ENCODE results near the gene CDY1B. TPM values are rescaled to one million over a fixed set of nuclear protein-coding genes. Genes with fewer than 3 reads are reported as not detected.
"Not testable (repeated sequence)": the region's sequence is repeated elsewhere in the genome, so short reads cannot be mapped to it uniquely, and the experiment has no call there.

Gene CDY1B, protein sequence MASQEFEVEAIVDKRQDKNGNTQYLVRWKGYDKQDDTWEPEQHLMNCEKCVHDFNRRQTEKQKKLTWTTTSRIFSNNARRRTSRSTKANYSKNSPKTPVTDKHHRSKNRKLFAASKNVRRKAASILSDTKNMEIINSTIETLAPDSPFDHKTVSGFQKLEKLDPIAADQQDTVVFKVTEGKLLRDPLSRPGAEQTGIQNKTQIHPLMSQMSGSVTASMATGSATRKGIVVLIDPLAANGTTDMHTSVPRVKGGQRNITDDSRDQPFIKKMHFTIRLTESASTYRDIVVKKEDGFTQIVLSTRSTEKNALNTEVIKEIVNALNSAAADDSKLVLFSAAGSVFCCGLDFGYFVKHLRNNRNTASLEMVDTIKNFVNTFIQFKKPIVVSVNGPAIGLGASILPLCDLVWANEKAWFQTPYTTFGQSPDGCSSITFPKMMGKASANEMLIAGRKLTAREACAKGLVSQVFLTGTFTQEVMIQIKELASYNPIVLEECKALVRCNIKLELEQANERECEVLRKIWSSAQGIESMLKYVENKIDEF
- total RNA-seq, result not detected

DNA sequence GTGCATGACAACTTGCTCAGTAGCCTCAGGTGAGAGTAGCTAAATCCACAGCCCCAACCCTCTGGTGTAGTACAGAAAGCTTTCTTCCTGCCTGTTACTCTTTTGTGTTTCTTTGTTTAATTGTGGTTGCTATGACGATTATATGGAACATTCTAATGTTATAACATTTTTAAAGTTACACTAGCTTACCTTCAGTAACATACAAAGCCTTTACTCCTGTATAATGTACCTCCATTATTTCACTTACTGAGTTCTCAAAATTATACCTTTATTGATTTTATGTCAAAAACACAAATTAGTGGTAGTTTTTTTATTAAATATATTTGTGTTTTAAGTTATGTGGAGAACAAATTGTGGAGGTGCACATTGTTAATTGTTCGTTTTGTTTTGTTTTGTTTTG is at the start of gene CDY1B:
Gene CDY1B (minus strand): TSS at position 101 of the 400 bp plus-strand sequence. CDS start 331 bp downstream, outside the sequence.
- not testable (repeated sequence) for DNase-seq

DNA sequence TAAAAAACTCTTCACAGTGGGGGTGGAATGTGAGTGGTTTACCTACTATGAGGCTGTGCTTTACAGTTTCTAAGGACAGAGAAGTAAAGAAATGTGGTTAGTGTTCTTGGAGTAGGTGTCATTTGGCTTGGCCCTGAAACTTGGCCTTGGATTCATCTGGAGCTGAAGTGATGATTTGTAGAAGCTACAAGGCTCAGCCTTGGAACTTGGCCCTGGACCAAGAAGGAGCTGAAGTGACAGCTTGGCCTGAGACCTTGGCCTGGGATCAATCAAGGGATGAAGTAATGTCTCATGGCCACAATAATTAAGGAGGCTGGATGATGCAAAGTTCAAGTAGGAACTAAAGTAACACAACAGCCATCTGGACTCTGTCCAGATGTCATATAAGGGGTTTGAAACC is 1.7 kb upstream of the CDY1B start:
- not testable (repeated sequence) for DNase-seq

DNA sequence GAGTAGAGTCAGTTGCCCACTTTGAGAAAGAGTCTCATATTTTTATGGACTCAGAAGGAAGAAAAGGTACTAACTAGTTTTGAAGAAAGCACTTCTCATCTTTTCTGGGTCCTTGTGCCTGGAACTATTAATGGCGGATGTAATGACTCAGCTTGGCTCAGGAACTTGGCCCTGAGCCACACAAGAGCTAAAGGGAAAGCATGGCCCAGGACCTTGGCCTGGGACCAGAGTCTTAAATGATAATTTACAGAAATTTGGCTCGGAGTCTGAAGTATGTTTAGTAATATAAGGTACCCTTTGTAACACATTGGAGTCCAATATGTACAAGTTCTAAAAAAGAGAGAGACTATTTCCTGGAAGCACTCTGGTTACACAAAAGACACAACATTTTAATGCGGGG is 4.6 kb downstream of the CDY1B start:
- not testable (repeated sequence) for DNase-seq

DNA sequence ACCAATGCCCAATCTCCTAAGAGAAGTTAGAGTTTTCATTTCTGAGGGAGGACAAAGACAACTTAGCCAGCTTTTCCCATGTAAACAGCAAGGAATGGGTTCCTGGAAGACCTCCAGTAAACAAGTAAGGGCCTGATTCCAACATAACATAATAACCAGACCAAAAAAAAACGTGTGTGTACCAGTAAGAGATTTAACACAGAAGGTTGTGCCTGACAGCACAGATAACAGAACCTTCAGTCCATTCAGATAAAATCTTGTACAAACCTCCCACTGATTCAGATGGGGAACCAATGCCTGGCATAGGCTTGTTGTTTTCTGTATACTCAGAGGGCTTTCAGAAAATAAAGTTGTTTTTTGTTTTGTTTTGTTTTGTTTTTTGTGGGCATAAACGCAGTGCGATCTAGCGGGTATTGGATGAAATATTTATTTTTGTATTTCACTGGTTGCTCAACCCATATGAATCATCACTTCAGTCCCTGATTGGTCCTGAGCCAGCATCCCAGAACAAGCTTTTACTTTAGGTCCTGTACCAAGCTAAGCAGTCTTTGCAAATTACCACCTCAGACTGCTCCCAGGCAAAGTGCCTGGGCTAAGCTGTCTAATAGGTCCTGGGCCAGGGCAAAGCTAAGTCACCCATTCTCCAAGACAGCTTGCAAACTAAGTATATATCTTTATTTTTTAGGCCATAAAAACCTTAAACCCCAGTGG is 8.7 kb downstream of the CDY1B start:
- not testable (repeated sequence) for DNase-seq

DNA sequence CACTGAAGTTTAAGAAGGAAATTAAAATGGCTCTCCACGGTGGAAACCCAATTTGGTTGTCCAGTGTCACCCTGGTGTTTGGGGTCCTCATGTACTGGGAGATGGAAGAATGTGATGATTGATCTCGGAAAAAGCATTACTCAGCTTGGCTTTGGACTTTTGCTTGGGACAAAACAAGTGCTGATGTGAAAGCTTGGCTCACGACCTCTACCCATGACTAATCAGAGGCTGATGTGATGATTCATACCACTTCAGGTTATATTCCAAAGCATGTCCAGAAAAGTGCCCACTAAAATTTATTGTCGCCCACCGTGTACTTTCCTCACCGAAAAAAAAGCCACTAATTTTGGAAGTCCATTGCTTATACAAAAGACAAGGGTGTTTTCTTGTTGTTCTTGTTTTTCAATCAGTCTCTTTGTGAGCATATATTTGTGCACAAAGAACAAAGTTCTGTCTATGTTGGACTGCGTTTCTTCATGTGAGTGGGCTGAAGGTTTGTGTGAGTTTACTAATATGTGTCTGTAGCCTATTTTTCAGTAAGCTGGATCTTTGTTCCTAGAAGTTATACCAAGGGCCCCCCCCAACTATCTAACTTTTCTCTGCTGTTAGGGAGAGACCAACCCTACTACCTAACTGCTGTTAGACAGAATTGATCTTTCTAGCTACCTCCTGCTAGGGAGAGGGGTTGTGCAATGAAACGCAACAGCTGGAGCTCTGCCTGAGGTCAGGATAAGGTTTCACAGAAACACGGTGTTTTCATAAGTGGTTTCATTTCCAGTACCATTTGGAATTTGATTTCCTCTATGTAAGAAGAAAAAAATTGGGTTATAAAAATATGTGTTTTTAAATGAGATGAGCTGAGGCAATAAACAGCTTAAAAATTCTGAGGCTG is 21.4 kb downstream of the CDY1B start:
- not testable (repeated sequence) for DNase-seq

All from skin of body (tissue), 2 donors.